HG03432 (cell line): ENCODE data around the gene TRIO.

Experiments
- ATAC-seq: cut with Tn5 transposase; IDR thresholded peaks from one replicate; pipeline ENCODE4 v1.9.1; 2021; ENCODE audit warnings: mild to moderate bottlenecking, moderate library complexity; ENCODE audit not compliant: unreplicated experiment

TRIO gene

GRCh38 chr5:14165375-14166106 is 22.4 kb downstream of the TRIO start:
- no peak for ATAC-seq

- no peak for ATAC-seq
Observed at GRCh38 chr5:14166437-14166836, 23.3 kb downstream of the TRIO start.

GRCh38 chr5:14167211-14167845 is 24.2 kb downstream of the TRIO start:
- peak; percentile 47 for ATAC-seq

GRCh38 chr5:14168144-14168792 is 25.1 kb downstream of the TRIO start:
- ATAC-seq: peak; percentile 45

GRCh38 chr5:14168793-14169262 is 25.7 kb downstream of the TRIO start:
- ATAC-seq: no peak

GRCh38 chr5:14171046-14171445 is 27.9 kb downstream of the TRIO start:
- ATAC-seq: no peak

- peak; percentile 18 for ATAC-seq
Observed at GRCh38 chr5:14171621-14172020, 28.5 kb downstream of the TRIO start.

GRCh38 chr5:14172149-14172795 is 29.1 kb downstream of the TRIO start:
- ATAC-seq: peak; percentile 56

- ATAC-seq: no peak
Observed at GRCh38 chr5:14173377-14174229, 30.5 kb downstream of the TRIO start.

GRCh38 chr5:14174230-14174636 is 31.1 kb downstream of the TRIO start:
- ATAC-seq: peak; percentile 47

- ATAC-seq: no peak
Observed at GRCh38 chr5:14175381-14175780, 32.2 kb downstream of the TRIO start.

- ATAC-seq: no peak
Observed at GRCh38 chr5:14176888-14177287, 33.7 kb downstream of the TRIO start.

GRCh38 chr5:14177634-14178033 is 34.5 kb downstream of the TRIO start:
- ATAC-seq: no peak

GRCh38 chr5:14178091-14178490 is 34.9 kb downstream of the TRIO start:
- no peak for ATAC-seq

GRCh38 chr5:14178671-14179211 is 35.6 kb downstream of the TRIO start:
- ATAC-seq: no peak

GRCh38 chr5:14179446-14179845 is 36.3 kb downstream of the TRIO start:
- ATAC-seq: no peak

GRCh38 chr5:14180437-14180836 is 37.3 kb downstream of the TRIO start:
- ATAC-seq: no peak

GRCh38 chr5:14181299-14181968 is 38.3 kb downstream of the TRIO start:
- ATAC-seq: no peak

- no peak for ATAC-seq
Observed at GRCh38 chr5:14182761-14183160, 39.6 kb downstream of the TRIO start.
